Activated CD8-positive, alpha-beta memory T cell treated with anti-CD3 and anti-CD28 coated beads, Interleukin-2, amount 50 U/mL, for 24 hours (primary cell): Measurements from ENCODE around the gene TBCC.
"Not testable (repeated sequence)": the region's sequence is repeated elsewhere in the genome, so short reads cannot be mapped to it uniquely, and the experiment has no call there.

Source experiments
- DNase-seq: peaks from one replicate; pipeline ENCODE4 v3.0.0-alpha.2; 2020; ENCODE audit errors: extremely low read depth

Gene TBCC

DNA sequence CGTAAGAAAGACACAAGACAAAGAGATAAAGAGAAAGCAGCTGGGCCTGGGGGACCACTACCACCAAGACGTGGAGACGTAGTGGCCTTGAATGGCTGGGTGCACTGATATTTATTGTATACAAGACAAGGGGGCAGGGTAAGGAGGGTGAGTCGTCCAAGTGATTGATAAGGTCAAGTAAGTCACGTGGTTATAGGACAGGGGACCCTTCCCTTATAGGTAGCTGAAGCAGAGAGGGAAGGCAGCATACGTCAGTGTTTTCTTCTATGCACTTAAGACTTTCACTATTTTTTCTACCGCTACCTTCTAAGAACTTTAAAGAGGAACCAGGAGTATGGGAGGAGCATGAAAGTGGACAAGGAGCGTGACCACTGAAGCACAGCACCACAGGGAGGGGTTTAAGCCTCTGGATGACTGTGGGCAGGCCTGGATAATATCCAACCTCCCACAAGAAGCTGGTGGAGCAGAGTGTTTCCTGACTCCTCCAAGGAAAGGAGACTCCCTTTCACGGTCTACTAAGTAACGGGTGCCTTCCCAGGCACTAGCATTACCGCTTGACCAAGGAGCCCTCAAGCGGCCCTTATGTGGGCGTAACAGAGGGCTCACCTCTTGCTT, 11.9 kb downstream of the TBCC start:
- DNase-seq = not testable (repeated sequence)

DNA sequence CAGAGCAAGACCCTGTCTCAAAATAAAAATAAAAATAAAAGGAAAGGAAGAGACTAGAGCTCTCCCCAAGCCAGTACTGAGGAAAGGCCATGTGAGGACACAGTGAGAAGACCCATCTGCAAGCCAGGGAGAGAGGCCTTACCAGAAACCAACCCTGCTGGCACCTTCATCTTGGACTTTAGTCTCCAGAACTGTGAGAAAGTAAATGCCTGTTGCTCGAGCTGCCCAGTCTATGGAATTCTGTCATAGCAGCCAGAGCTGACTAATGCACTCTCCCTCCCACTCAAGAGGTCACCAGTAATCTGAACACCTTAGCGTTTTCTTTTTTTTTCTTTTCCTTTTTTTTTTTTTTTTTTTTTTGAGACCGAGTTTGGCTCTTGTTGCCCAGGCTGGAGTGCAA, 16.2 kb downstream of the TBCC start:
- DNase-seq = no peak

GRCh38 chr6:42727627-42728026, 18.3 kb downstream of the TBCC start:
- no peak for DNase-seq

GRCh38 chr6:42727087-42727611, 18.8 kb downstream of the TBCC start:
- no peak for DNase-seq

DNA sequence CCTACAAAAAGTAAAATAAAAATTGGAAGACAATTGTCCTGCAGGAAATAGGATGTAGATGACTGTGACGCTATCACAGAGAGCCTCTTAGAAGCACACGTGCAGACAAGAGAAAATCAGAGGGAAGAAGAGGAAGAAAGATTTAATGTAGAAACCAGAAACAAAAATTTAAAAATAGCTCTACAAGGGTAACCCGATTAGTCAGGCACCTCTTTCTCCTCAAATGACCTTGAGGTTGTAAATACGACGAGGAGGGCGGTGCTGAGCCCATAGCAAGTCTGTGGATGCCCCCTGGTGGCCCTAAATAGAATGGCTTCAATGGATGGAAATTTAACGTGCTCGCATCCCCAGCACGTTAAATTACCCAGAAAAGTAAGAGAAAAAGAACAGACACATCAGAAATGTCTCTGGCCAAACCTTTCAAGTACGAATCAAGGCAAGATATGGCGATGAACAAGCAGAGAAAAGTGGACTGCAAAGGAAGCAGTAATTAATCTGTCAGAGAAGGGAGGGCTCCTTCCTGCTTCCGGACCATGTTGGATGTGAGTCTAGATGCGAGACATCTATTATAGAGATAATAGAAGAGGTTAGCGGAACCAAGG, 19.3 kb downstream of the TBCC start:
- no peak for DNase-seq

- no peak for DNase-seq
Measured at GRCh38 chr6:42726026-42726425, 19.9 kb downstream of the TBCC start.

GRCh38 chr6:42724825-42725224, 21.1 kb downstream of the TBCC start:
- no peak for DNase-seq

GRCh38 chr6:42722497-42722896, 23.4 kb downstream of the TBCC start, which contains the start of gene PRPH2:
PRPH2 (minus strand) TSS chr6:42722597; CDS start chr6:42722334, 263 bp downstream.
- DNase-seq = no peak

DNA sequence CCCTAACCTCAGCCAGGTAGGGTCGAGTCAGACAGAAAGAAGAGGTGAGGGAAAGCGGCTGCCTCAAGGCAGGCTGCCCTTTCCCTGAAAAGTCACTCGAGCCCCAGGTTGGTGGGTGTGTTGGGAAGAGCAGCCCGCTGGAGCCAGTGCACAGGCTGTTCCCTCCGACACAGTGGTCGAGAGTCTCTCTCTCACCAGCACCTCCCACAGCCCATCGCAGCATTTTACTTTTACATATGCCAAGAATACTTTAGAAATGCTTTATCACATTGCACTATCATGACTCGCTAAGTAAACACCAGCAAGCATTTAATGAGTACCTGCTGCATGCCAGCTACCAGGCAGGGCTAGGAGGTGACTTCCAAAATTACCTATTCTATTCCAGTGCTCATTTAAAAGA, 25.2 kb downstream of the TBCC start:
- no peak for DNase-seq

DNA sequence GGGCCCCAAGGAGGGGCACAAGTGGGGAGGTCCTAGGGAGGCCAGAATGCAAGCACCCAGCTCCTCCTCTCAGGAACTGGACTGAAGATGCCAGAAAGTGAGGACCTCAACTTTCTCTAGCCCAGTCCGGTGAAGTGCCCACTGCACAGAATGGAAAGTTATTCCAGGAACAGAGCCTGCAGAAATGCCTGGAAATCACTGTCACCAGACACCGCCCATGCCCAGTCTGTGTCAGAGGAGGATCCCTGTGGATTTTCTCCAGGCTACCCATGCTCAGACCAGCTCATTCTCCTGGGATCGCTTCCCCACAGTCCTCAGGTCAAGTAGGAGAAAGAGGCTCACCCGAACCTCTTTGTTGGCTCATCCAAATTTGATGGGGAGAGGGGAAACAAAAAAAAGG, 30.0 kb downstream of the TBCC start:
- no peak for DNase-seq

- no peak for DNase-seq
Measured at GRCh38 chr6:42714098-42714761, 31.7 kb downstream of the TBCC start.

GRCh38 chr6:42711930-42712329, 34.0 kb downstream of the TBCC start:
- DNase-seq = no peak

- DNase-seq = no peak
Measured at GRCh38 chr6:42710316-42710715, 35.6 kb downstream of the TBCC start.

- no peak for DNase-seq
Measured at GRCh38 chr6:42709871-42710270, 36.0 kb downstream of the TBCC start.

DNA sequence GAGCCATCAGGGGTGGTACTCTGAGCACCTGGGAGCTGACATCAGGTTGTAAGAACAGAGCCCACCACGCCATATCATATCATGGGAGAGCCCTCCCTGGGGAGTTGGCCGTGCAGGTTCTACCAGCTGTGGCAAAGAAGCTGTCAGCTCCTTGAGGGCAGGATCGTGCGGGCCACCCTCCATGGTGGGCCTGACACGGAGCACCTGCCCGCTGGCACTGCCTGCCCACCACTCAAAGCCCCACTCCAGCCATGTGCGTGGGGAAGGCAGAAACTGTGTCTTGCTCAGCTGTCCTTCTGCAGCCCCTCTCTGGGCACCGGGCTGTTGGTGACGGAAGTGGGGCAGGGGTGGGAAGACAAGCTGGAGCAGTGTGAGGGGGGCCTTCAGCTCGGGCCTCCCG, 37.8 kb downstream of the TBCC start:
- no peak for DNase-seq

- DNase-seq = no peak
Measured at GRCh38 chr6:42707595-42707994, 38.3 kb downstream of the TBCC start.

DNA sequence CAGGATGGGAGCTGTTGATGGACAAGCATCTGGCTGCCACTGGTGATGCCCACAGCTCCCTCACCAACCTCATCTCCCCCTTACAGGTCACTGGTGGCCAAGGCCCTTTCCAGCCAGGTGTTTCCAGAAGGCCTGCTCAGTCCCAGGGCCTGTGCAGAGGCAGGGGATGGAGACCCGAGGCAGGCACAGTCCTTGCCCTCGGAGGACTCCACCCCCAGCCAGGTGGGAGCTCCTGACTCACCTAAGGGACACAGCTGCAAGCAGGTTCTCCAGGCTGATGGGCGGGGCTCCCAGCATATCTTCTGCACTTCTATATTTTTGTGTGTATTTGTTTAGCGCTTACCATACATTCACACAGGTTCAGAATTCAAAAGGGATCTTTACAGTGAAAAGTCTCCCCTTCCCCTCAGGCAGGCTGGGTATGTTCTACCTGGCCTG, 40.9 kb downstream of the TBCC start:
- no peak for DNase-seq

- DNase-seq = no peak
Measured at GRCh38 chr6:42704251-42704936, 41.5 kb downstream of the TBCC start.

GRCh38 chr6:42702786-42703185, 43.1 kb downstream of the TBCC start:
- DNase-seq = not testable (repeated sequence)

GRCh38 chr6:42702200-42702599, 43.7 kb downstream of the TBCC start:
- no peak for DNase-seq

DNA sequence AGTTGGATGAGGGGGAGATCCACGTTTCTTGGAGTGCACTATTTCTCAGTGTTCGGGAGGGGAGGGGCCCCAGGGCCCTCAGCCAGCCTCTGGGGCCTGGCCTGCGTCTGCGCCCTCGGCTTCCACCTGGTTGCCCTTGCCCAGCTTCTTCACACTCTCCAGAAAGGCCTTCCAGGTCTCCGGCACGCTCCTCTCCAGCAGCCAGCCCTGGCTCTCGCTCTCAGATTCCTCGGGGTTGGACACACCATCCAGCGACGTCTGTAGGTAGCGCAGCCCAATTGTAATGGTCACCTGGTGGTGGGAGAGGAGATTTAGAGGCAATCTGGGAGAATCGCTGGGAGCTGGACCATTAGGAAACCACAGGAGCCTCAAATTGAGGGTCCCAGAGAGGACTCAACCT, 47.7 kb downstream of the TBCC start:
- no peak for DNase-seq

- DNase-seq = no peak
Measured at GRCh38 chr6:42697268-42697655, 48.6 kb downstream of the TBCC start.
